SH-SY5Y (cell line): ENCODE measurements around the gene CEPT1.

Experiments used
- GATA2 ChIP-seq: IDR thresholded peaks from 2 replicates; pipeline ENCODE4 v1.6.1; 2011; ENCODE audit warnings: mild to moderate bottlenecking, low read depth, low read length
- GATA3 ChIP-seq: IDR thresholded peaks from 2 replicates; pipeline ENCODE4 v1.6.1; 2011; ENCODE audit warnings: low read depth, mild to moderate bottlenecking, low read length, moderate library complexity

The CEPT1 gene

GRCh38 chr1:111202707-111203623 lies 62.9 kb downstream of the CEPT1 start:
- TF ChIP-seq GATA3 (no peak), GATA2 (no peak)

- TF ChIP-seq GATA3 (no peak), GATA2 (no peak)
Observed at GRCh38 chr1:111203681-111204200, 63.7 kb downstream of the CEPT1 start.

- no peak for TF ChIP-seq GATA3
- TF ChIP-seq GATA2: no peak
Observed at GRCh38 chr1:111204201-111204982, 64.4 kb downstream of the CEPT1 start.

GRCh38 chr1:111204983-111205713 lies 65.1 kb downstream of the CEPT1 start:
- TF ChIP-seq GATA3: no peak
- TF ChIP-seq GATA2: no peak

- TF ChIP-seq GATA3 (no peak), GATA2 (no peak)
Observed at GRCh38 chr1:111205714-111206050, 65.7 kb downstream of the CEPT1 start.

GRCh38 chr1:111208921-111209320 lies 68.9 kb downstream of the CEPT1 start:
- TF ChIP-seq GATA3 (no peak), GATA2 (no peak)

GRCh38 chr1:111209622-111210021 lies 69.6 kb downstream of the CEPT1 start:
- no peak for TF ChIP-seq GATA2
- no peak for TF ChIP-seq GATA3

GRCh38 chr1:111211921-111212320 lies 71.9 kb downstream of the CEPT1 start:
- TF ChIP-seq GATA3: no peak
- TF ChIP-seq GATA2: no peak

- no peak for TF ChIP-seq GATA3
- no peak for TF ChIP-seq GATA2
Observed at GRCh38 chr1:111212634-111213335, 72.8 kb downstream of the CEPT1 start.

GRCh38 chr1:111213412-111213811 lies 73.4 kb downstream of the CEPT1 start:
- no peak for TF ChIP-seq GATA3
- no peak for TF ChIP-seq GATA2

GRCh38 chr1:111214074-111214801 lies 74.2 kb downstream of the CEPT1 start:
- TF ChIP-seq GATA3 (no peak), GATA2 (no peak)

GRCh38 chr1:111214884-111215283 lies 74.9 kb downstream of the CEPT1 start:
- TF ChIP-seq GATA2 (no peak), GATA3 (no peak)

GRCh38 chr1:111216751-111217150 lies 76.7 kb downstream of the CEPT1 start:
- TF ChIP-seq GATA3 (no peak), GATA2 (no peak)
